ENCODE data around the gene GYPB. TPM values are rescaled to one million over a fixed set of nuclear protein-coding genes. Genes with fewer than 3 reads are reported as not detected.

Gene GYPB
- total RNA-seq: not detected in 2 replicates

GRCh38 chr4:144019277-144019676, at the start of gene GYPB:
TSS of gene GYPB (minus strand) at chr4:144019380. CDS start at chr4:144019287, 93 bp downstream.

Other genes with a start within 250 kb of the GYPB start
- gene GYPE, start 113.8 kb downstream of the GYPB start, total RNA-seq: 0.53 TPM in 1 of 2 replicates, not detected in the other
- gene GYPA, start 121.3 kb upstream of the GYPB start, total RNA-seq: not detected in 2 replicates

All from myometrial cell (primary cell).